ENCODE measurements around the gene ENOX1.

ENOX1 gene

DNA sequence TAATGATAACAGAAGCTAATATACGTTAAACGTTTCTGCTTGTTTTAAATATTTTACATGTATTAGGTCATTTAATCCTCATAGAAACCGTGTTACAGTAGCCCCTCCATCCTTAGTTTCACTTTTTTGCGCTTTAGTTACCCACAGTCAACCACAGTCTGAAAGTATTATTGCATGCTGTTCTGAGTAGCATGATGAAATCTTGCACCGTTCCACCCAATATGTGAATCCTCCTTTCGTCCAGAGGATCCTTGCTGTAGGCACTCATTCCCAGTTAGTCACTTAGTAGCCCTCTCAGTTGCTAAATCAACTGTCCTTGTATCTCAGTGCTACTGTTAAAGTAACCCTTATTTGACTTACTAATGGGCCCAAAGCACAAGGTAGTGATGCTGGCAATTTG is 257.8 kb downstream of the ENOX1 start:
- no peak for DNase-seq

DNA sequence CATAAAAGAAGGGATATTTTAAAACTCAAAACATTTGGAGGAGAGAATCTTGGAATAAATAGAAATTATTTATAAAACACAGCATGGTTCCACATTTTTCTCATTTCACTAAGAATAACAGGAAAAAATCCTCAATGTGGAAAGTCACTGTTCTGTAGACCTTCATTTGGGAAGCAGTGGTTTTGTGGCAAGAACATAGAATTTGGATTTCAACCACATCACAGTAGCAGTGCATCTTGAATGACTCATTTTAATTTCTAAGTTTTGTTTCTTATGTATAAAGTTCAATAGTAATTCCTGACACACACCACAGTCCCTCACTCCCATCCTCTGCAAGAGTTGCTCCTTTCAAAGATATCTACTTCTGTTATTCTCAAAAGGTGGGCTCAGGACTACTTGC is 264.0 kb downstream of the ENOX1 start:
- no peak for DNase-seq

DNA sequence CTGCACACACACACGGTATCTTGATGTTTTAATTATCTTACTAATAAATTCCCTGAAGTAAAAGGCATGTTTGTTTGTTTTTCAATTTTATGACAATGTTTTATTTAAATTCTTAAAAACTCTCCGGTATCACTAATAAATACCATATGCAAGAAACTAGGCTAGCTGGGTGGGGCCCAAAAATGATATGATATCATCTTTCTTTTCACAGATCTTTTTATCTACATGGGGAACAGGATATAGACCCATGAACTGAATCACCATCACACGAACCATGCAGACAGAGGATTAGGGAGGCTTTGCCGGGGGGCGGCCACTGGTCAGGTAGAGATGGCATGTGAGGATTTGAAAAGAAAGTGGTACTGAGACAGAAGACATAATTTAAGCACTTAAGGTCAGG is 266.4 kb downstream of the ENOX1 start:
- DNase-seq = no peak

DNA sequence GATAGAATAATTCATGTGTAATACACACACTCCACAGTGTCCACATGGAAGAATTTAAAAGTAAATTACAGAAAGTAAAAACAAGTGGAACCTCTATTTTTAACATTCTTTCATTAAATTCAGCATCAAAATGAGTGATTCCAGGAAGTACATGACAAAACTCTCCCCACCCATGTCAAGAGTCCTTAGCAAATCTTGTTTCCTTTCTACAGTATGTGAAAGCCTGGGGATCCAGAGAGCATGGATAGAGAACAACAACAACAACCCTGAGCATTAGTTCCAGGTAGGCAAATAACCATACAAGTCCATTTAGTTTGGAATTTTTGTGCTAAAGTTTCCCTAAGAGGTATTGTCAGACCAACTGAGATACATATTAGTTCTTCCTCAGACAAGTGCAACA is 267.9 kb downstream of the ENOX1 start:
- DNase-seq = no peak

DNA sequence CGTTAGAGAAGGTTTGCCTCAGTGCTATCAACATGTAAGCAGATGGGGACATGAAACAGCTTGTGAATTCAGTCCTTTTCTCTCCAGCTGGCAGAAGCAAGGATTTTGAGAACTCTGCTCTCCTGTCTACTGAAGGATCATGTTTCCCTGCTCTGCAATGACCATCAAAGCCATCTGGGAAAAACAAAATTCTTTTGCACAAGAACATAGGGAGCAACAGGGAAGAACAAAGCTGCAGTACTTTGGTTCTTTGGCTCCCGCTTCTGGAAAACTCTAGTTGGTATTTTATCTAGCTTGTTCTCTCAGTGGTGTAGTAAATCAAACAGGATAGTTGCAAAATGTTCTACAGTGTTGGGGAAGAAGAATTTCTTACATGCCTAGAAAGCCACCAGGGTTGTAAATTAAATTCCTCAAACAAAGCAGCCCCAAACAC is 270.4 kb downstream of the ENOX1 start:
- DNase-seq = no peak

DNA sequence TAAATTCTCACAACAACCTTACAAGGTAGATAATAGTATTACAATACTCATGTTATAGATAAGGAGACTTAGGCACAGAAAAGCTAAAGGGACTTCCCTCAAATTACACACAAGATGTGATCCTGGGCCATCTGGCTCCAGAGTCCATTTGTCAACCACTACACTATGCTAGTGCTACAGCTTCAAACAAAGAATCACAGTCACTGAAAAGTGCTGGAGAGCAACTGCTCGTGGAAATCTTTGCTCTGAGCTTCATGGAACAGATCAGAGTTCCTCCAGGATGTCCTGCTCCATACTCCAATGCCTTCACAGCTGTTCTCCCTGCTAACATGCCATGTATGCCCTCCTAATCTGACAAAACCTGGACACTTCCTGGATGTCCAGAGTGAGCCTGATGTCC is 271.2 kb downstream of the ENOX1 start:
- no peak for DNase-seq

DNA sequence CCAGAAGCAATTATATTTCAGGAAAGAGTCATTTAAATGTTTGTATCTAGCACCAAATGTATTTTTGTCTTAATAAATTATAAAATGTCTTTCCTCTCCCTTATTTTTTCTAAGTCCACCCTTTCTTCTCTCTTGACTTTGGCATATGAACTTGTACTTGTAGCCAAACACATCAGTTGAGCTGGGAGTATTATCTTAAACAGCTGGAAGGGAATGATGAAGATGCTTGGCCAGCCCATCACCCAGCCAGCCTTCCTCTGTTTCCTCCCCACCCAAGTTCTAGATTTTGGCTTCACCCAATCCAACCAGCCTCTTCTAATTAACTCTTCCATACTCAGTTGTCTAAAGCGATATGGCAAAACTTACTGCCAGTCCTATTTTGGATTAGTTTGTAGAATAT is 272.5 kb downstream of the ENOX1 start:
- DNase-seq = no peak

DNA sequence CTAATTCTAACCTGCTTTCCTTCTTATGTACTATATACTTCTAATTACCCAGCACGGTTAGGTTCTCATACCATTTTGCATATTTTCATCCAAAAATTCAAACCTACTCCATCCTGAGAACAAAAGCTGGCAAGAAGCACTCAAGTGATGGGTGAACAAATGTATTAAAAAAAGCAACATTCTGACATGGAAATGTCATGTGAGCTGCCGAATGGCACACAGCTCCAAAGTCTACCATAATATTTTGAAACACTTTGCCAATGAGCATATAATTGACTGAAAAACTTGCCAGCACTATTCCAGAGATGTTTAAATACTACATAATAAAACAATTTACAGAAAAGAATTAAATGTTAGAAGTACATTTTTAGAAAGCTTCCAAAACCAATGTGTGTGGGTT is 274.6 kb downstream of the ENOX1 start:
- DNase-seq = no peak

DNA sequence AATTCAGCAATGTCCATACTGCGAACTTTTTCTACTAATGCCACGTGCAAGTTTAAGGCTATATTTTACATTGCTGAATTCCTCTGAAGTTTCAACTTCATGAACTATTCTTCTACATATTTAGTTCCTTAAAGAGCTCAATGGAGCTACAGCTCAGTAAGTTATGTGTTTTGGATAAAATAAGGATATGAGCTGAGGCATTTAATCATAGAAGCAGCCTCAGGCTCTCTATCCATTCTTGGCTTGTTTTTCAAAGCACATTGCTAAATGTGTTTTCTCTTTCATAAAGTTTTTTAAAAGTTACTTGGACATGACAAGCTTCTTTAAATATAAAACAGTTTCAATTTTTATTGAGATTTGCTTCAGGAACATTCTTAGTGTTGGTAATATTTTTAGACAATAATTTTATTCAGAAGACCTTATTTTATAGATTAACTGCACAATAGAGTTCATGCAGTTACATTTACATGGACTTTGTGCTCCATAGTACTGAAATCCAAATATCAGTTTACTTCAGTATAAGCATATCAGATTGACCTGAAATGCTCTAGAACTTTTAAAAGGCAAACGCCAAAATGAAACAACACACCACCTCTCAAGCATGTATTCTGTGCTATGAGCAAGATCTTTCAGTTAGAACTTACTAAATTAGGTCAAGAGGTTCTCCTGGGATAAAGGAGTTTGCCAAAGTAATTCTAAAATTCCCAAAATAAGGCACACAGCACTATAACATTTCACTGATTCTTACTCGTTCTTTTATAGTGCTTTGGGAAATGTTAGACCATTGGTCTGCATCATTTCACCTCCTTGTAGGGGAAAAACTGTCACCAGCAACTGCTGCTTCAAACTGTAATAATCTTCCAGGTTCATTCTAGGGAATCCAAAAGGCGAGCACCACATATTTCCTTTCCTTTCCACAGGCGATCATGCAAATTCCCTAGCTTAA is 275.5 kb downstream of the ENOX1 start:
- no peak for DNase-seq

DNA sequence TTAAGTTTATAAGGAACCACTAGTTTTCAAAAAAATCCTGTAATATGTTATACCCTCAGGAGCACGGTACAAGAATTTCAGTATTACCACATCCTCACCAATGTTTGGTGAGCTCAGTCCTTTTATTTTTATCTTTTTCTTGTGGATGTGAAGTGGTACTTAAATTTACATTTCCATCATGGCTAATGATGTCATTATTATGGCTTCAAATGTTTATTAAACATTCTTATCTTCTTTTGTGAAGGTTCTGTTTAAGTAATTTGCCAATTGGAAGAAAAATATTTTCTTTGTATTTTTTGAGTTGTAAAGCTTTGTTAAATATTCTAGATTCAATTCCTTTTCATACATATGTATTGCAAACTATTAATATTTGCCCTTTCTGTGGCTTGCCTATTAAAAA is 291.0 kb downstream of the ENOX1 start:
- DNase-seq = no peak

DNA sequence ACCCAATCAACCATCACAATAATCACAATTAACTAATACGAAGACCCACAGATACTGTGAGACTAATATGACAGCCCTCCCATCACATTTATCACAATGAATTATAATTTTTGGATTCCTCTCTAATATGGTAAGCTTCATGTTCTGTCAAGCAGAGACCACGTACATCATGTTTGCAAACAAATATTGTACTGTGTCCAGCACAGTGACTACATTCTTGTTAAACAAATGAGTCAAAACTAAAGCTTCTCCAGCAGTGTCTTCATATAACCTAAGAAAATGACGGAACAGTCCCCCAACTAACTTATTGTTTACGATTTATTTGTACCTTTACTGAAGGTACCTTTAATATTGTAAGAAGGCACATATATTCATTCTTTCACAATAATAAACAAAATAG is 292.6 kb downstream of the ENOX1 start:
- DNase-seq = no peak

DNA sequence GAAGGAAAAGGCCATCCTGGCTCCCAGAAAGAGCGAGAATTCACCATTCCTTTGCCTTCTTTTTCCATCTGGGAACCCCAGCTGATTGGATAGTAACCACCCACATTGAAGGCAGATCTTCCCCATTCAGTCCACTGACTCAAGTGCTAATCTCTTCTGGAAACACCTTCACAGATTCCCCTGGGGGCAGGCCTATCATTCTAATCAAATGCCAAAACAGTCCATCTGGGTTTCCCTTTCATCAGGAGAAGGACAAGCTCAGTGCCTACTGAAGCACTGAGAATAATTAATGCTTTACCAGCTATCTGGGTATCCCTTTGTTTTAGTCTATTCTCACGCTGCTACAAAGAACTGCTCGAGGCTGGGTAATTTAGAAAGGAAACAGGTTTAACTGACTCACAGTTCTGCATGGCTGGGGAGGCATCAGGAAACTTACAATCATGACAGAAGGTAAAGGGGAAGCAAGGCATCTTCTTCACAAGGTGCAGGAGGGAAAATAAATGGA is 293.2 kb downstream of the ENOX1 start:
- DNase-seq = no peak

DNA sequence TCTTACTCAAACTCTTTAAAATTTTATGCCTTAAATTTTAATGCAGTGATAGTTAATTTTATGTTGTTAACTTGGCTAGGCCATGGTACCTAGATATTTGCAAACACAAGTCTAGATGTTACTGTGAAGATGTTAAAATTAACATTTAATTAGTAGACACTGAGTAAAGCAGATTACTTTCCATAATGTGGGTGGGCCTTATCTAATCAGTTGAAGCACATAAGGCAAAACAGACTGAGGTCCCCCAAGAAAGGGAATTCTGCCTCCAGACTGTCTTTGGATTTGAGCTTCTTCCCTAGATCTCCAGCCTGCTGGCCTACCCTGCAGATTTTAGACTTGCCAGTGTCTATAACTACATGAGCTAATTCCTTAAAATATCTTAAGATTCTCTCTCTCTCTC is 294.0 kb downstream of the ENOX1 start:
- no peak for DNase-seq

DNA sequence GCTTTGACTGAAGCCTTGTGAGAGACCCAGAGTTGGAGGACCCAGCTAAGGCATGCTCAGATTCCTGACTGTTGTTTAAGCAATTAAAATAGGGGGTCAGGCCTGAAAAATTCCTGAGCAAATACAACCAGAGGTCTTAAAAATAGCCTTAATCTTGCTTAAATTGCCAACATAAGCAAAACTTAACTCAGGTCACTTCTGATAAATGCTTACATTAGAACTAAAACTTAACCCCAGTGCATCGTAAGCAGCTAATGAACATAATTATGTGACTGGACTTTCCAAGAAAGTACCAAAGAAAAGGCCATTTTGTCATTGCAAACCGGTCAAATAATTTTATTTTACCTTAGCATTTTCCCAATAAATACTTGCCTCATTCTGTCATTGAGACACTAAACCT is 294.5 kb downstream of the ENOX1 start:
- no peak for DNase-seq

DNA sequence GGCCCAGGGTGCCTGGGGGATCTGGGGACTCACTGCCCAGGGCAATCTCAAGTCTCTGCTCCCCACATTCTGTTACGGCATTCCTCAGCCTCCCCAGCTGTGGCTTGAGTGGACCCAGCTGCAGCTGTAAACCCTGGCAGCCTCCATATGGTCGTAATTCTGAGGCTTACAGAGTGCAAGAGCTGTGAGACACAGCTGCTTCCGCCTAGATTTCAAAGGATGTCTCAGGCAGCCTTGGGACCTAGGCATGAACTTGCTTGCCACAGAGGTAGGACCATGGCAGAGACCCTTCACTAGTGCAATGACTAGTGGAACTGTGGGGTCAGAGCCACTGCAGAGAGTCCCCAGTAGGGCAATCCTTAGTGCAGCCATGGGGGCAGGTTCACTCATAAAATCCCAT is 297.5 kb downstream of the ENOX1 start:
- no peak for DNase-seq

DNA sequence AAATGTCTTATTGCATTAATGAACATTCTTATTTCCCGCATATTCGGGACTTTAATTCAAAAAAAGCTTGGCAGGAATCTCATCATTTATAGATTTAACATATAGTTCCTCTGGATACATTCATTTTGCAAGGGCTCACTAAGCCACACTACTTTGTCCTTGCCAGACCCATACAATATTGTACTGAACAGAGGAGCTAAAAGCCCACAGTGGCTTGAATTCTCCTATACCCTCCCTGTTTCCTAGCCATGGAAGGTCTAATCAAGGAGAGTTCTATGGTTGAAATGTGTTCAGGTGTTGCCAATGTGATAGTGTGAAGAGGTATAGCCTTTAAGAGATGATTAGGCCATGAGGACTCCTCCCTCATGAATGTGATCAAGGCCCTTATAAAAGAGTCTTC is 298.9 kb downstream of the ENOX1 start:
- DNase-seq = no peak

DNA sequence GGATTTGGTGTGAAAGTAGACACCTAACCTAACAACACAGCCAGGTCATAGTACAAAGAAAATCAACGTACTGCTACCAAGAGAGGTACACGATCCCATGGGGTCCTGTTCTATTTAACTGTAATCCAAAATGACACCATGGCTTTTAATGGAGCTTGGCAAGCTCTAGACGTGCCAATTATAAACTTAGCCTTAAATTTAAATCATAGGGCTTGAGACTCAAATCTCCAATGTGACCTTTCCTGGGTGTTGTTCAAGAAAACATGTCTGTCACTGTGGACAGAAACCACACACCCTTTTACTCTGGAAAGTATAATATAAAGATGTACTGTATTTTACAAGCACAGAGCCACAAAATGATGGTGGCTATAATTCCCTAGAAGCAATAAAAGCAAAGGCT is 299.3 kb downstream of the ENOX1 start:
- no peak for DNase-seq

DNA sequence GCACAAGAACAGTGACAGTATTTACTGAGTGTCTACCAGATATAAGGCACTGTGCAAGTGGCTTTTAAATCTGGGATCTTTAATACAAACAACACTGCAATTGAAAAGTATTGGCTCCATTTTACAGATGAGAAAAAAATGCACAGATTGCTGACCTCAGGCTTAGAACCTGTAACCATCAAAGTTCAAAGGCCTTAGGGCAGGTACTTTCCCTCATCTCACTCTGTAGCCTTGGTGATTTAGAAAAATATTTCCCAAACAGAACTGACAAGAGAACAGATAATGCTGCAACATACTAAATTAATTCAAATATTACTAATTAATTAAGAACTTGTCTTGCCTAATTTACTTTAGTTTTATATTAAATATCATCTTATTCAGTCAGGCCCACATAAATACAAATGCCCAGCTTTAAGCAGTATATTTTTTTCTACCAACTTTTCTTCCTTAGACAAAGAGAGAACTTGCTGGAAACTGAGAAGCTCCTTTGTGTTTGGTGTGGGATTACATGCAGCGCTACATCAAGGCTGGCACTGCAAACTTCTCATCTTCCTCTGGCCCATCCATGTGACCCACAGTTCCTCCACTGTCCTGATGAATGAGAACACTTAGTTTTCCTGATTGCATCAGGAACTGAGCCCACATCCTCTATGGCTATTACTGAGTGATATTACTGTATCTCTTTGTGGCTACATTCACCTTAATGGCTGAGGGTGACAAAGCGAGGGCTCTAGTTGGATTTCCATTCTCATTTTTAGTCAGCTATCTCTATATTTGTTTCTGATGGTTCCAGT is 302.1 kb downstream of the ENOX1 start:
- DNase-seq = no peak

DNA sequence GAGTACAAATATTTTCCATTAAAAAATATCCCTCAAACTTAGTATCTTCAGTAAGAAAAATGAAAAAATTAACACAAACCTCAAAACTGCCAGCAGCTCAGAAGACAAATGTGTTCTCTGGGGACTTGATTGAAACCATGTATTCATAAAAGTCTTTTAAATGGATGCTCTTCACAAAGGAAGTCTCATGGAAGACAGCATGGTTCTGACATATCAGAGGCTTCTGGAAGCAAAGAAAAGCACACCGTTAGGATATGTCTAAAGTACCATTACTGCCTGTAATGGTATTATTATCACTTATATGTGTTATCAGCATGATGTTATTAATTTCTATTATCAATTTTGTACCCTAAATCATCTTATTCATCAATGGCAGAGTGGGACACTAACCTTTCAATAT is 302.8 kb downstream of the ENOX1 start:
- DNase-seq = no peak

DNA sequence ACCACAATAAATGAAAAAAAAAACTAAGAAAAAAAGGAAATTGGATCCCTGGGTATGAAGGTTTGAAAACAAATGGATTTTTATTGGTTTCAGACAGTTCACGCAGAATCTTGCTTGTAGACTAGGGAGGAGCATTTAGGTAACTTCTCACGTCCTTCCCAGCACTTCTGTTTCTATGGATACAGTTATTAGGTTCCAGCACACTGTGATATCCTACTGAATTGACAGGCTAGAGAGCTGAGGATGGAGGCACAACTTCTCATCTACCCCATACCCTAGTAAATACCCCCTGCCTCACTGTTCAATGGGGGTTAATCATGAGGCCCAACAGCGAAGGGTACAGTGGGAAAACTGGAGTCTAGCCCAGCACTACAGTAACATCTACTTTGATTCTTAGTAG is 304.1 kb downstream of the ENOX1 start:
- DNase-seq = no peak

DNA sequence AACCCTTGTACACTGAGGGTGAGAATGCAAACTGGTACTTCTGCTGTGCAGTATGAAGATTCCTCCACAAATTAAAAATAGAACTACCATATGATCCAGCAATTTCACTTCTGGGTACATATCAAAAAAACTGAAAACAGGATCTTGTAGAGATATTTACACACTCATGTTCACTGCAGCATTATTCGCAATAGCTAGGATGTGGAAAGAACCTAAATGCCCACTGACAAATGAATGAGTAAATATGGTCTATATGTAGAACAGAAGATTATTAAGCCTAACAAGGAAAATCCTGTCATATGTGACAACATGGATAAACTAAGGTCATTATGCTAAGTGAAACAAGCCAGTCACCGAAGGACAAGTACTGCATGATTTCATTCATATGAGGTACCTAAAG is 304.7 kb downstream of the ENOX1 start:
- no peak for DNase-seq

DNA sequence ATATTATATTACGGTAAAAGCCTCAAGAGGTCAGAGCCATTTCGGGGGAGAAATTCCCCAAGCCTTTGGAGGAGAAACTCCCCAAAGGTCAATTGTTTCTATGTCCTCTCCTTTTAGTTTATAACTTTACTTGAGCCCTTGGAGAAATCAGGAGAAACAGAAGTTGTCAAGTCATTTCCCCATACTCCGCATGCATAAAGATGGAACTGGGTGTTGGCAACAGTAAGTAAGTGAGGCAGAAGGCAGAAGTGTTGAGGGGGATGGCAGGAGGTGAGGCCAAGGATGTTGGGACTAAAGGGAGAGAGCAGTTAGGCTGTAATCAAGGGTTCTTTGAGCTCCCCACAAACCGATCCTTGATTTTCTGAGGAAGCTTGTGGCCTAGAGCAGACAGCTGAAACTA is 307.9 kb downstream of the ENOX1 start:
- DNase-seq = no peak

DNA sequence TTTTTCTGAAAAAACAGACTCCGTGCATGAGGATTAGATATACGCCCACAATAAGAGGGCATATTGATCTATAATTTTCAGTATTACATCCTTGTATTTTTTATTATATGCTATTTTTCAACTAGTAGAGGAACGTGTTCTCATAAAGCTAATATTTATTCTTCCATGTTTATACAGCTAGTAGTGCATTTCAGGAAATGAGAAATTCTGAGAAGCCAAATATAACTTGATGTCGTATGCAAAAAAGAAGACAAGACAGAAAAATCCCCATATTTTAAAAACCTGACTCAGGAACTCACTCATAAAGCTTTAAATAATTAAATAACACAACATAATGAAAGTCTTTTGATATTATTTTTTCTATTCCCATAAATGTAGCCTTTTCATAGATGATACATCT is 308.6 kb downstream of the ENOX1 start:
- DNase-seq = no peak

DNA sequence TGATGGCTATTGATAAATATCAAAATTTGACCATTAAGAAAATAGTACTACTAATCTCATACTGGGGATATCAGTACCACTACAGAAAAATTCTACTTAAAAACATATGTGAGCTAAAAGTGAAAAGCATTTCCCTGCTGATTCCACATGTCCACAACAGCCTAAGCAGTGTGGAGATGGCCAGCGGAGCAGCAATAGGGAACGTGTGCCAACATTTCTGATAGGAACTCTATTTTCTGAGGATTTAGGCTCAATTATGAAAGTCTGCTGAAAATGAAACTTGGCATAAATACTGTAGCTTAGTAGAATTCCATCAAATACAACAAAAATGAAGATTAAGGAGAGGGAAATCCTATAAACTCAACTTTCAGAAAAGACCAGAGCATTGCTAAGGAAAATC is 311.6 kb downstream of the ENOX1 start:
- no peak for DNase-seq

Data from amniotic stem cell (primary cell).